HEK293T (cell line): ENCODE measurements around the gene PCDH9.

Experiments
- CTCF ChIA-PET: fragments of 350-600 bp; formaldehyde crosslinking; extraction: SDS; loops from one replicate; lab custom pipeline; 2021; ENCODE audit warnings: antibody characterized with exemption, inconsistent platforms; lab: Yijun Ruan, JAX
- POLR2A ChIA-PET: fragments of 350-600 bp; formaldehyde crosslinking; extraction: SDS; loops from one replicate; lab custom pipeline; 2020; ENCODE audit warnings: antibody characterized with exemption, inconsistent platforms; lab: Yijun Ruan, JAX
- DNase-seq: peaks from one replicate; pipeline ENCODE4 v3.0.0; 2012; ENCODE audit warnings: mixed read lengths; ENCODE audit errors: extremely low spot score
- ARNT ChIP-seq: fragments of 450-650 bp; IDR thresholded peaks from 2 replicates; pipeline ENCODE4 v1.6.1; 2017; ENCODE audit warnings: mild to moderate bottlenecking
- BHLHE40 ChIP-seq: fragments of 450-650 bp; IDR thresholded peaks from 2 replicates; pipeline ENCODE4 v1.6.1; 2016; ENCODE audit warnings: mild to moderate bottlenecking, moderate library complexity, borderline replicate concordance
- CTBP1 ChIP-seq: fragments of 450-650 bp; IDR thresholded peaks from 2 replicates; pipeline ENCODE4 v1.6.1; 2016; ENCODE audit warnings: borderline replicate concordance
- ELF4 ChIP-seq: fragments of 450-650 bp; IDR thresholded peaks from 2 replicates; pipeline ENCODE4 v1.6.1; 2017; ENCODE audit warnings: antibody characterized with exemption
- FOXA1 ChIP-seq: fragments of 450-650 bp; IDR thresholded peaks from 2 replicates; pipeline ENCODE4 v1.6.1; 2016; ENCODE audit warnings: mild to moderate bottlenecking
- FOXK2 ChIP-seq: fragments of 450-650 bp; IDR thresholded peaks from 2 replicates; pipeline ENCODE4 v1.6.1; 2016; ENCODE audit warnings: mild to moderate bottlenecking
- FOXM1 ChIP-seq: fragments of 450-650 bp; IDR thresholded peaks from 2 replicates; pipeline ENCODE4 v1.6.1; 2017; ENCODE audit warnings: mild to moderate bottlenecking, borderline replicate concordance
- HDGF ChIP-seq: fragments of 450-650 bp; IDR thresholded peaks from 2 replicates; pipeline ENCODE4 v1.6.1; 2017; ENCODE audit warnings: antibody characterized with exemption, borderline replicate concordance
- L3MBTL2 ChIP-seq: fragments of 450-650 bp; conservative IDR thresholded peaks from 2 replicates; pipeline ENCODE4 v1.6.1; 2016; ENCODE audit warnings: mild to moderate bottlenecking
- LEF1 ChIP-seq: fragments of 450-650 bp; IDR thresholded peaks from 2 replicates; pipeline ENCODE4 v1.6.1; 2017; ENCODE audit warnings: mild to moderate bottlenecking, borderline replicate concordance
- NFRKB ChIP-seq: fragments of 450-650 bp; IDR thresholded peaks from 2 replicates; pipeline ENCODE4 v1.6.1; 2016; ENCODE audit warnings: mild to moderate bottlenecking, moderate library complexity
- PKNOX1 ChIP-seq: fragments of 450-650 bp; IDR thresholded peaks from 2 replicates; pipeline ENCODE4 v1.6.1; 2016
- SP1 ChIP-seq: fragments of 450-650 bp; IDR thresholded peaks from 2 replicates; pipeline ENCODE4 v1.6.1; 2017
- SUZ12 ChIP-seq: fragments of 450-650 bp; IDR thresholded peaks from 2 replicates; pipeline ENCODE4 v1.6.1; 2016; ENCODE audit warnings: mild to moderate bottlenecking
- TARDBP ChIP-seq: fragments of 450-650 bp; IDR thresholded peaks from 2 replicates; pipeline ENCODE4 v1.6.1; 2016
- ZNF384 ChIP-seq: fragments of 450-650 bp; IDR thresholded peaks from 2 replicates; pipeline ENCODE4 v1.6.1; 2016

Gene PCDH9

GRCh38 chr13:67003743-67004142 is 226.4 kb downstream of the PCDH9 start:
- no peak for DNase-seq
- TF ChIP-seq NFRKB (no peak), BHLHE40 (no peak), ELF4 (no peak), ARNT (no peak)
- ChIA-PET POLR2A (no interaction called here), CTCF (no interaction called here)

DNA sequence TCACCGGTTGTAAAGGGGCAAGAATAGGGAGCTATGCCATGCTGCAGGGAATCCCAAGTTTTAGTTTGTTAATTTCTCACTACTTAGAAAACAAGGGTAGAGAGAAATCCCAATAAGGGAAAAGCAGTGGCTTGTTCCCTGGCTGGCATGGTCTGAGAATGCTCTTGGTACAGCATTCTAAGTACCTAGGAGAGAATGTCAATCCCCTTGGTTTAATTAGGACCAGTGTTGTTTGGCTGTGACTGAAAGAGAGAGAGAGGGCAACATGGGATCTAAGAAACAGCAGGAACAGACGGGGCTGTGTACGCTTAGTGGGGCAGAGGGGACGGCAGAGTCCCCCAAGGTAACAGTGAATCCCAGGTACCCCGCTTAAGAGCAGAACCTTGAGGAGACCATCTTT is 228.8 kb downstream of the PCDH9 start:
- no peak for TF ChIP-seq HDGF
- no peak for TF ChIP-seq LEF1
- TF ChIP-seq ARNT: no peak
- TF ChIP-seq SP1: no peak
- no peak for TF ChIP-seq ELF4
- POLR2A ChIA-PET: interaction anchor here (0.6 to 1.4 kb wide), 2 partner anchors 9 to 150 kb away, joined by 3 to 4 read pairs; no protein-coding TSS in a partner anchor

DNA sequence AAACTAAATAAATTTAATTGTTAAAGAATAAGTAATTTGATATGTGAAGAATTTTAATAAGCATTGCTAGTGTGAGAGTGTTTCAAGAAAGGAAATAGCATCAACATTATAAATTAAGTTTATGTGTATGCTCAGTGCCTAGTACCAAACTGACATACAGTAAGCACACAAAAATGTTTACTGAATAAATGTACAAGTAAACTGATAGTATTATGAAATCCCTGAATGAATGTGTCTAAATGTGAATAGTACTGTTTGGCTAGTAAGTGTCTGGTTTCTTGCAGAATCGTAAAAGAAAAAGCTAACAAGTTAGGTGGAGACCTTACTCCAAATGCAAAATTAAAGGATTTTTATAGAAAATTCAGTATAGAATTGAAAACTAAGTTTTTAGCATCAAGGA is 233.6 kb downstream of the PCDH9 start:
- DNase-seq: no peak
- TF ChIP-seq PKNOX1 (peak; percentile 46; the same call in 1 of the 2 replicates), SUZ12 (no peak), CTBP1 (no peak), FOXA1 (0 out of 2 replicates have a peak, but pooled peaks have one; percentile 22), ZNF384 (no peak), SP1 (no peak), ELF4 (0 out of 2 replicates have a peak, but pooled peaks have one; percentile 26), L3MBTL2 (no peak), ARNT (peak; percentile 54; the same call in 1 of the 2 replicates), BHLHE40 (peak; percentile 34; the same call in 1 of the 2 replicates), FOXK2 (no peak), NFRKB (no peak), TARDBP (no peak), HDGF (peak; percentile 56; the same call in 1 of the 2 replicates), LEF1 (0 out of 2 replicates have a peak, but pooled peaks have one; percentile 42), FOXM1 (no peak)
- POLR2A ChIA-PET: no interaction called here
- CTCF ChIA-PET: interaction anchor here (1.4 kb wide), 1 partner anchor 22 kb away, joined by 7 read pairs; no protein-coding TSS in a partner anchor

More for the DNA sequence above, 228.8 kb downstream of the PCDH9 start:
- CTCF ChIA-PET: interaction anchor here (0.6 to 0.9 kb wide), 2 partner anchors 322 to 345 kb away, joined by 3 to 8 read pairs; no protein-coding TSS in a partner anchor
- peak; percentile 68 for DNase-seq

GRCh38 chr13:66995203-66995611 is 234.9 kb downstream of the PCDH9 start:
- TF ChIP-seq SUZ12 (no peak), SP1 (no peak), LEF1 (no peak), FOXK2 (no peak), FOXM1 (no peak), FOXA1 (no peak), PKNOX1 (no peak), CTBP1 (no peak), L3MBTL2 (no peak), ELF4 (no peak), ARNT (no peak), ZNF384 (no peak), HDGF (no peak), NFRKB (no peak), TARDBP (no peak), BHLHE40 (no peak)
- DNase-seq: no peak
- ChIA-PET POLR2A (no interaction called here), CTCF (interaction anchor here (0.6 to 1.4 kb wide), 3 partner anchors 21 to 80 kb away, joined by 3 to 7 read pairs (median 4); no protein-coding TSS in a partner anchor)

DNA sequence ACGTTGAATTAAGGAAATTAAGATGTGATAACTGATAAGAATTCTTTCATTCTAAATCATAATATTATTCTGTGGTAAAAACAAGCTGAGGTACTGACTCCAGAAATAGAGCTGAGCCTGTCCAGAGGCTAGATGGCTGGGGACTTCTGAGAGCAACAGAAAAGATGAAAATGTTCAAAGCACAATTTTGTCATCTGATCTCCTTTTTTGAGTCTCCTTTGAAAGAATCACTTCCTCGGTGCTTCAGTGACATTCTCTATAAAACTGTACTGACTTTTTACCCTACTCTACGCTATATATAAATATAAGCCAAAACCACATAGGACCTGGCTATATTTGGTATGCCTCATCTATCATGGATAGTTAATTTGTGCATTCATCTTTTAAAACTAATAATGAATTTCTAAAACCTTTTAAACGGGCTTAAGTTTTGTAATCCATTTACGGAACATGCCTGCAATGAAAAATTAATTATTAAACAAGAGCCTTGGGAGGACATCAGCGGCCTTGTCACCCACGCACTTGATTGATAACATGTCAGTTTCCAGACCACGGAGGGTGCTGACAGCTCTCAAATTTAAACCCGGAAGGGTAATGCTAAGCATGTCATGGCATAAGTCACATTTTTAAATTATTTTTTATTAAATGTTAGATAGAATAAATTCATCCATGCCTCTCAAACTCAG is 235.5 kb downstream of the PCDH9 start:
- TF ChIP-seq PKNOX1: peak; percentile 86
- no peak for TF ChIP-seq ZNF384
- TF ChIP-seq TARDBP: no peak
- ChIA-PET POLR2A (no interaction called here), CTCF (interaction anchor here (0.5 to 1.5 kb wide), 17 partner anchors 8 to 335 kb away, joined by 3 to 12 read pairs (median 3); no protein-coding TSS in a partner anchor)
- no peak for DNase-seq

- TF ChIP-seq PKNOX1: no peak
- TF ChIP-seq FOXM1: 0 out of 2 replicates have a peak, but pooled peaks have one; percentile 51
- POLR2A ChIA-PET: interaction anchor here (1.2 kb wide), 1 partner anchor 229 kb away, joined by 3 read pairs; no protein-coding TSS in a partner anchor
- CTCF ChIA-PET: interaction anchor here (0.6 to 1.5 kb wide), 18 partner anchors 9 to 334 kb away, joined by 3 to 12 read pairs (median 3); no protein-coding TSS in a partner anchor
- peak; percentile 60 for DNase-seq
These were observed 236.0 kb downstream of the PCDH9 start for GRCh38 chr13:66994097-66994496.
